HCT116 (cell line): ENCODE measurements around the gene IFT88. TPM values are rescaled to one million over a fixed set of nuclear protein-coding genes. Genes with fewer than 3 reads are reported as not detected.

ENCODE experiments used
- ATAC-seq: fragments of 200-7000 bp; cut with Tn5 transposase; 2 replicates; pipeline ENCODE4 v1.9.1; 2020; ENCODE audit warnings: mild to moderate bottlenecking, moderate library complexity
- BruUV-seq: library from RNA; stranded (reverse); fragments of 400-500 nt; replicated peaks from 2 replicates; lab custom pipeline; 2021; lab: Mats Ljungman, UMichigan
- CTCF ChIA-PET: fragments of 300-600 bp; sonication (Branson Sonifier 250); formaldehyde crosslinking; loops from one replicate; lab custom pipeline; 2021; ENCODE audit warnings: antibody characterized with exemption; lab: Charles Lee
- POLR2A ChIA-PET: fragments of 300-600, 350-600 bp; sonication (Branson Sonifier 250); formaldehyde crosslinking; loops from one replicate; lab custom pipeline; 2021; ENCODE audit warnings: antibody characterized with exemption; lab: Charles Lee
- RAD21 ChIA-PET, 2 experiments: fragments of 300-600 bp; sonication (Branson Sonifier 250); formaldehyde crosslinking; loops; one replicate each; lab custom pipeline; 2023; ENCODE audit warnings: low total read pairs in 2 of 2; ENCODE audit not compliant: uncharacterized antibody in 2 of 2, unreplicated experiment in 2 of 2, low non-redundant PET in 1 of 2; lab: Charles Lee
- DNase-seq: peaks from one replicate; pipeline ENCODE4 v3.0.0-alpha.2; 2010; ENCODE audit warnings: low read depth, low spot score
- H2AFZ ChIP-seq: fragments of 200-600 bp; shearing (Covaris generic), sonication (generic); 2 replicates; pipeline ENCODE4 v1.6.1; 2017; ENCODE audit warnings: low read depth, mixed run types, mixed read lengths, antibody characterized with exemption, low read length; ENCODE audit not compliant: poor library complexity, severe bottlenecking
- H3K27ac ChIP-seq: 2 replicates; pipeline ENCODE4 v1.5.1; 2012; ENCODE audit warnings: low read depth, low read length
- H3K27me3 ChIP-seq: fragments of 200-600 bp; sonication (generic); 2 replicates; pipeline ENCODE4 v1.6.1; 2016; ENCODE audit warnings: mixed run types, low read length, mixed read lengths; ENCODE audit not compliant: insufficient read depth
- H3K36me3 ChIP-seq, 2 experiments: fragments of 200-500 bp in 1 of 2; fragments of 200-600 bp in 1 of 2; sonication (Bioruptor generic) in 1 of 2; sonication (generic) in 1 of 2; 2 replicates each; pipeline versions ENCODE4 v1.5.1 to v1.6.1; 2014 to 2016; ENCODE audit warnings: low read length in 2 of 2, inconsistent platforms in 1 of 2, mixed read lengths in 1 of 2, mixed run types in 1 of 2; ENCODE audit not compliant: insufficient read depth in 2 of 2, control insufficient read depth in 1 of 2
- H3K4me1 ChIP-seq, 2 experiments: fragments of 200-600 bp in 1 of 2; sonication (generic) in 1 of 2; 2 replicates each; pipeline versions ENCODE4 v1.5.1 to v1.6.1; 2012 to 2017; ENCODE audit warnings: low read length in 2 of 2, inconsistent platforms in 1 of 2, mild to moderate bottlenecking in 1 of 2, mixed read lengths in 1 of 2, mixed run types in 1 of 2, moderate library complexity in 1 of 2; ENCODE audit not compliant: insufficient read depth in 2 of 2, control insufficient read depth in 1 of 2
- H3K4me2 ChIP-seq: fragments of 200-600 bp; sonication (generic); 2 replicates; pipeline ENCODE4 v1.6.1; 2017; ENCODE audit warnings: mixed run types, low read length, mixed read lengths
- H3K4me3 ChIP-seq, 2 experiments: fragments of 200-600 bp in 1 of 2; sonication (generic) in 1 of 2; replicated peaks in 1 of 2; 2 replicates each; pipeline ENCODE4 v1.5.1; 2011 to 2016; ENCODE audit warnings: low read length in 2 of 2, control low read depth in 1 of 2, low read depth in 1 of 2, mild to moderate bottlenecking in 1 of 2, mixed read lengths in 1 of 2, mixed run types in 1 of 2
- H3K79me2 ChIP-seq: fragments of 200-600 bp; sonication (generic); 2 replicates; pipeline ENCODE4 v1.6.1; 2017; ENCODE audit warnings: mild to moderate bottlenecking, mixed run types, low read length, moderate library complexity, mixed read lengths; ENCODE audit not compliant: insufficient read depth
- H3K9ac ChIP-seq: fragments of 200-600 bp; sonication (generic); 2 replicates; pipeline ENCODE4 v1.6.1; 2016; ENCODE audit warnings: low read length, mixed read lengths
- H3K9me2 ChIP-seq: fragments of 200-600 bp; sonication (generic), shearing (Covaris generic); 2 replicates; pipeline ENCODE4 v1.6.1; 2017; ENCODE audit warnings: mixed run types, mild to moderate bottlenecking, moderate library complexity; ENCODE audit not compliant: insufficient read depth
- H3K9me3 ChIP-seq, 2 experiments: fragments of 200-500 bp in 1 of 2; fragments of 200-600 bp in 1 of 2; sonication (Bioruptor generic) in 1 of 2; sonication (generic) in 1 of 2; 2 replicates each; pipeline ENCODE4 v1.6.1; 2014 to 2017; ENCODE audit warnings: low read length in 2 of 2, mixed read lengths in 2 of 2, inconsistent platforms in 1 of 2, low read depth in 1 of 2, mild to moderate bottlenecking in 1 of 2, mixed run types in 1 of 2, moderate library complexity in 1 of 2; ENCODE audit not compliant: control insufficient read depth in 1 of 2, insufficient read depth in 1 of 2
- H4K20me1 ChIP-seq: fragments of 200-600 bp; sonication (generic), shearing (Covaris generic); 2 replicates; pipeline ENCODE4 v1.6.1; 2017; ENCODE audit warnings: mixed run types, mild to moderate bottlenecking, moderate library complexity; ENCODE audit not compliant: insufficient read depth
- CTCF ChIP-seq, 3 experiments: fragments of 200-600 bp in 1 of 3; sonication (generic) in 1 of 3; IDR thresholded peaks in 2 of 3; conservative IDR thresholded peaks in 1 of 3; 2 replicates each; pipeline ENCODE4 v1.5.1; 2012 to 2017; ENCODE audit warnings: low read depth in 2 of 3, low read length in 2 of 3, antibody characterized with exemption in 1 of 3, borderline replicate concordance in 1 of 3, control low read depth in 1 of 3, mild to moderate bottlenecking in 1 of 3, mixed read lengths in 1 of 3, mixed run types in 1 of 3, moderate library complexity in 1 of 3; ENCODE audit not compliant: insufficient read depth in 1 of 3
- EZH2 ChIP-seq: fragments of 200-600 bp; sonication (generic); IDR thresholded peaks from 2 replicates; pipeline ENCODE4 v1.6.1; 2017; ENCODE audit warnings: antibody characterized with exemption, mixed run types
- POLR2AphosphoS5 ChIP-seq: IDR thresholded peaks from 2 replicates; pipeline ENCODE4 v1.6.1; 2011; ENCODE audit warnings: mild to moderate bottlenecking, low read depth, low read length, moderate library complexity
- YY1 ChIP-seq: IDR thresholded peaks from 2 replicates; pipeline ENCODE4 v1.6.1; 2011; ENCODE audit warnings: low read length, low read depth, moderate library complexity, mild to moderate bottlenecking; ENCODE audit not compliant: insufficient replicate concordance; ENCODE audit errors: extremely low read depth
- intact Hi-C: fragments of 100-400 bp; cut with micrococcal nuclease; formaldehyde crosslinking; loops from 2 replicates; pipeline ENCODE4 v1.10.0; 2022
- total RNA-seq: library from RNA; stranded (reverse); gene quantifications from one replicate; pipeline ENCODE4 v1.2.1, GENCODE V29; 2021; ENCODE audit not compliant: unreplicated experiment

IFT88 gene
- total RNA-seq, 1 experiment from 2014 or later = 13.1 TPM

- H2AFZ ChIP-seq = no peak overlapping the region
- no peak overlapping the region for H3K4me2 ChIP-seq
- H3K9me3 ChIP-seq = no peaks in the 10 kb centered on the region
- H3K4me3 ChIP-seq = no peak overlapping the region
- H3K79me2 ChIP-seq = no peaks in the 10 kb centered on the region
- 0 out of 4 replicates have a peak, but pooled peaks cover 0 to 2% of the 10 kb centered on the region in 2 experiments for H3K36me3 ChIP-seq
- no peak overlapping the region for H3K27ac ChIP-seq
- intact Hi-C loops = no loop called here
- H3K27me3 ChIP-seq = no peaks in the 10 kb centered on the region
- H3K9ac ChIP-seq = no peak overlapping the region
- no TSS peak for BruUV-seq
- no peak for DNase-seq
- H3K4me1 ChIP-seq = no peaks in the 10 kb centered on the region
- ChIA-PET CTCF (no interaction called here), POLR2A (no interaction called here)
- ATAC-seq = no peak
- no peaks in the 10 kb centered on the region; the same call in 1 of the 2 replicates for H4K20me1 ChIP-seq
- no peak for TF ChIP-seq CTCF (IDR thresholded peaks at IDR 0.05 in 2 of 3, conservative IDR thresholded peaks at IDR 0.05 in 1 of 3; ENCODE audit: borderline replicate concordance in 1 of 3, insufficient read depth in 1 of 3, low read depth in 2 of 3, low read length in 2 of 3)
- TF ChIP-seq, all 23 proteins: peak for 0
- no peaks in the 10 kb centered on the region for H3K9me2 ChIP-seq
- RAD21 ChIA-PET = no interaction called here
Observed at GRCh38 chr13:20616059-20616797, 49.3 kb downstream of the IFT88 start.

GRCh38 chr13:20623000-20623399, 56.0 kb downstream of the IFT88 start:
- no peak overlapping the region for H2AFZ ChIP-seq
- ChIA-PET RAD21 (no interaction called here), CTCF (no interaction called here), POLR2A (no interaction called here)
- no peaks in the 10 kb centered on the region for H3K79me2 ChIP-seq
- H3K9ac ChIP-seq = no peak overlapping the region
- no peaks in the 10 kb centered on the region for H3K36me3 ChIP-seq
- H4K20me1 ChIP-seq = no peaks in the 10 kb centered on the region
- no peak overlapping the region for H3K4me3 ChIP-seq
- no peaks in the 10 kb centered on the region for H3K9me2 ChIP-seq
- TF ChIP-seq CTCF (IDR thresholded peaks at IDR 0.05 in 2 of 3, conservative IDR thresholded peaks at IDR 0.05 in 1 of 3; ENCODE audit: borderline replicate concordance in 1 of 3, insufficient read depth in 1 of 3, low read depth in 2 of 3, low read length in 2 of 3) = no peak
- no peak for TF ChIP-seq EZH2
- TF ChIP-seq YY1 = no peak
- TF ChIP-seq POLR2AphosphoS5 = no peak
- H3K27ac ChIP-seq = no peak overlapping the region
- no TSS peak for BruUV-seq
- DNase-seq (no peak), ATAC-seq (no peak)
- no peaks in the 10 kb centered on the region for H3K27me3 ChIP-seq
- 0 out of 4 replicates have a peak, but pooled peaks cover 0 to 3% of the 10 kb centered on the region in 2 experiments for H3K9me3 ChIP-seq
- H3K4me1 ChIP-seq = no peaks in the 10 kb centered on the region
- intact Hi-C loops = no loop called here
- no peak overlapping the region for H3K4me2 ChIP-seq
